Stimulated activated CD4-positive, alpha-beta T cell treated with anti-CD3 and anti-CD28 coated beads, Interleukin-1b, Interleukin-23, amount 100 ng/mL, for 1 hour (primary cell): ENCODE data around the gene MAGEB17.
"Not testable (repeated sequence)": the region's sequence is repeated elsewhere in the genome, so short reads cannot be mapped to it uniquely, and the experiment has no call there.

ENCODE experiments used
- DNase-seq, 2 donors: peaks; one replicate each; pipeline ENCODE4 v3.0.0-alpha.2; 2020; ENCODE audit warnings: low read depth in 2 of 2

Gene MAGEB17

GRCh38 chrX:16156692-16157331 is 10.5 kb upstream of the MAGEB17 start:
- DNase-seq, result no peak

- DNase-seq, result no peak
Measured at GRCh38 chrX:16160729-16161128, 6.6 kb upstream of the MAGEB17 start.

- not testable (repeated sequence) for DNase-seq
Measured at GRCh38 chrX:16161173-16161572, 6.1 kb upstream of the MAGEB17 start.

GRCh38 chrX:16162391-16162790 is 4.9 kb upstream of the MAGEB17 start:
- DNase-seq, result no peak

- DNase-seq, result no peak
Measured at GRCh38 chrX:16164748-16165147, 2.5 kb upstream of the MAGEB17 start.

- DNase-seq, result no peak
Measured at GRCh38 chrX:16171039-16171438, 3.8 kb downstream of the MAGEB17 start.

- no peak for DNase-seq
Measured at GRCh38 chrX:16171944-16172343, 4.7 kb downstream of the MAGEB17 start.

- DNase-seq, result no peak
Measured at GRCh38 chrX:16172391-16172790, 5.1 kb downstream of the MAGEB17 start.

GRCh38 chrX:16175329-16176061 is 8.2 kb downstream of the MAGEB17 start:
- DNase-seq, result no peak

GRCh38 chrX:16177260-16177659 is 10.0 kb downstream of the MAGEB17 start:
- DNase-seq, result no peak

GRCh38 chrX:16183843-16184242 is 16.6 kb downstream of the MAGEB17 start:
- DNase-seq, result not testable (repeated sequence)

GRCh38 chrX:16185725-16186136 is 18.4 kb downstream of the MAGEB17 start:
- no peak for DNase-seq

GRCh38 chrX:16186380-16187007 is 19.2 kb downstream of the MAGEB17 start:
- no peak for DNase-seq

GRCh38 chrX:16187024-16187760 is 19.9 kb downstream of the MAGEB17 start:
- no peak for DNase-seq

GRCh38 chrX:16188687-16189086 is 21.4 kb downstream of the MAGEB17 start:
- no peak for DNase-seq

- DNase-seq, result no peak
Measured at GRCh38 chrX:16191605-16192004, 24.3 kb downstream of the MAGEB17 start.

- no peak for DNase-seq
Measured at GRCh38 chrX:16196829-16197228, 29.5 kb downstream of the MAGEB17 start.

- DNase-seq, result no peak
Measured at GRCh38 chrX:16199343-16199742, 32.1 kb downstream of the MAGEB17 start.

- no peak for DNase-seq
Measured at GRCh38 chrX:16202943-16203342, 35.7 kb downstream of the MAGEB17 start.

GRCh38 chrX:16204538-16204937 is 37.3 kb downstream of the MAGEB17 start:
- no peak for DNase-seq

- DNase-seq, result no peak
Measured at GRCh38 chrX:16205840-16206239, 38.6 kb downstream of the MAGEB17 start.

GRCh38 chrX:16207634-16208033 is 40.4 kb downstream of the MAGEB17 start:
- DNase-seq, result no peak
